Endothelial cell of umbilical vein (primary cell): ENCODE measurements around the gene SLC16A8.

Experiments
- MAX ChIP-seq: IDR thresholded peaks from 2 replicates; pipeline ENCODE4 v1.6.1; 2011; ENCODE audit not compliant: insufficient read depth, insufficient read length
- TF ChIP-seq, protein P1 (sequence below), 2 donors: IDR thresholded peaks; 1 replicate in 1 of 2; 2 replicates in 1 of 2; pipeline ENCODE4 v1.5.1; 2011; ENCODE audit warnings: low read length in 2 of 2, mild to moderate bottlenecking in 2 of 2, moderate library complexity in 2 of 2, control low read depth in 1 of 2, inconsistent platforms in 1 of 2, low read depth in 1 of 2; ENCODE audit not compliant: insufficient read depth in 1 of 2; ENCODE audit errors: extremely low read depth in 1 of 2

GRCh38 chr22:38089474-38089851, 5.5 kb upstream of the SLC16A8 start:
- TF ChIP-seq, protein P1, sequence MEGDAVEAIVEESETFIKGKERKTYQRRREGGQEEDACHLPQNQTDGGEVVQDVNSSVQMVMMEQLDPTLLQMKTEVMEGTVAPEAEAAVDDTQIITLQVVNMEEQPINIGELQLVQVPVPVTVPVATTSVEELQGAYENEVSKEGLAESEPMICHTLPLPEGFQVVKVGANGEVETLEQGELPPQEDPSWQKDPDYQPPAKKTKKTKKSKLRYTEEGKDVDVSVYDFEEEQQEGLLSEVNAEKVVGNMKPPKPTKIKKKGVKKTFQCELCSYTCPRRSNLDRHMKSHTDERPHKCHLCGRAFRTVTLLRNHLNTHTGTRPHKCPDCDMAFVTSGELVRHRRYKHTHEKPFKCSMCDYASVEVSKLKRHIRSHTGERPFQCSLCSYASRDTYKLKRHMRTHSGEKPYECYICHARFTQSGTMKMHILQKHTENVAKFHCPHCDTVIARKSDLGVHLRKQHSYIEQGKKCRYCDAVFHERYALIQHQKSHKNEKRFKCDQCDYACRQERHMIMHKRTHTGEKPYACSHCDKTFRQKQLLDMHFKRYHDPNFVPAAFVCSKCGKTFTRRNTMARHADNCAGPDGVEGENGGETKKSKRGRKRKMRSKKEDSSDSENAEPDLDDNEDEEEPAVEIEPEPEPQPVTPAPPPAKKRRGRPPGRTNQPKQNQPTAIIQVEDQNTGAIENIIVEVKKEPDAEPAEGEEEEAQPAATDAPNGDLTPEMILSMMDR (IDR thresholded peaks at IDR 0.05; ENCODE audit: extremely low read depth in 1 of 2, insufficient read depth in 1 of 2, low read depth in 1 of 2, low read length in 2 of 2), result no peak
- no peak for TF ChIP-seq MAX
